Ovary (tissue), 3 donors: ENCODE data around the gene CYP2W1.

ENCODE experiments used
- POLR2A ChIP-seq: fragments of 450-650 bp; IDR thresholded peaks from one replicate; pipeline ENCODE4 v1.6.1; 2017; ENCODE audit warnings: antibody characterized with exemption, mild to moderate bottlenecking, moderate library complexity
- TF ChIP-seq, protein P1 (sequence below), 3 donors: fragments of 450-650 bp in 2 of 3; fragments of 200-600 bp in 1 of 3; IDR thresholded peaks; one replicate each; pipeline versions ENCODE4 v1.5.1 to v1.8.0; 2016 to 2022; ENCODE audit warnings: antibody characterized with exemption in 3 of 3, mild to moderate bottlenecking in 1 of 3
- donor health status: DM: no; HTN: no; CAD: no.

DNA sequence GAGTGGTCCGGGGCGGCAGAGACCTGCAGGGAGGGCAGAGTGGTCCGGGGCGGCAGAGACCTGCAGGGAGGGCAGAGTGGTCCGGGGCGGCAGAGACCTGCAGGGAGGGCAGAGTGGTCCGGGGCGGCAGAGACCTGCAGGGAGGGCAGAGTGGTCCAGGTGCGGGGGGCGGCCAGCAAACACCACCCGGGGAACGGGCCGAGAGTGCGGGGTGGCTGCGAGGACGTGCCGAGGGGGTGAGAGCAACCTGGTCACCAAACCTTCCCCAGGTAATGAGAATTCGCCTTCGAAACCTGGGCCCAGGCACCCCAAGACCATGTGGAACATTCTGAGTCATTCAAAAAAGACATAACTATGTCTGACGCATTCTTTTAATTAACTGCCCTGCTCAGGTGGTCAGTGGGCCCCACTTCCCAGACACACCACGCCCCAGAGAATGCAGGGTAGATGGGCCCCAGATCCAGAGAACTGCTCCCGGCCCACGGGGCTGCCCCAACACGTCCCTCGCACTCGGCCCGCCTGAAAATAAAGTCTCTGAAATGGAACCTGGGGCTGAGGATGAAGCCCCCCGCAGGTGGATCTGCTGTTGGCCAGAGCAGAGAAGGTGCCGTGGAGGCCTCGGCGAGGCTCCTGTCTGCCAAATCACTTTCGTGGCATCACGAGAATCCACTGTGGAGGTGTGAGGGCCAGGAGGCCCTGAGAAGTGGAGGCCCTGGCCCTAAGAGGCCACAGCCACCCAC is 48.9 kb downstream of the CYP2W1 start:
- TF ChIP-seq, protein P1, sequence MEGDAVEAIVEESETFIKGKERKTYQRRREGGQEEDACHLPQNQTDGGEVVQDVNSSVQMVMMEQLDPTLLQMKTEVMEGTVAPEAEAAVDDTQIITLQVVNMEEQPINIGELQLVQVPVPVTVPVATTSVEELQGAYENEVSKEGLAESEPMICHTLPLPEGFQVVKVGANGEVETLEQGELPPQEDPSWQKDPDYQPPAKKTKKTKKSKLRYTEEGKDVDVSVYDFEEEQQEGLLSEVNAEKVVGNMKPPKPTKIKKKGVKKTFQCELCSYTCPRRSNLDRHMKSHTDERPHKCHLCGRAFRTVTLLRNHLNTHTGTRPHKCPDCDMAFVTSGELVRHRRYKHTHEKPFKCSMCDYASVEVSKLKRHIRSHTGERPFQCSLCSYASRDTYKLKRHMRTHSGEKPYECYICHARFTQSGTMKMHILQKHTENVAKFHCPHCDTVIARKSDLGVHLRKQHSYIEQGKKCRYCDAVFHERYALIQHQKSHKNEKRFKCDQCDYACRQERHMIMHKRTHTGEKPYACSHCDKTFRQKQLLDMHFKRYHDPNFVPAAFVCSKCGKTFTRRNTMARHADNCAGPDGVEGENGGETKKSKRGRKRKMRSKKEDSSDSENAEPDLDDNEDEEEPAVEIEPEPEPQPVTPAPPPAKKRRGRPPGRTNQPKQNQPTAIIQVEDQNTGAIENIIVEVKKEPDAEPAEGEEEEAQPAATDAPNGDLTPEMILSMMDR (IDR thresholded peaks at IDR 0.05) = no peak
- TF ChIP-seq POLR2A = no peak
